AG10803 (cell line): Measurements from ENCODE around the gene ZNF282.

Experiments
- DNase-seq: peaks from one replicate; pipeline ENCODE4 v3.0.0; 2010; ENCODE audit warnings: low read depth
- H3K4me3 ChIP-seq: 2 replicates; pipeline ENCODE4 v1.5.1; 2011; ENCODE audit warnings: mild to moderate bottlenecking, low read length, control low read depth
- CTCF ChIP-seq: conservative IDR thresholded peaks from 2 replicates; pipeline ENCODE4 v1.5.1; 2011; ENCODE audit warnings: mild to moderate bottlenecking, low read length, control low read depth, inconsistent platforms

ZNF282 gene

GRCh38 chr7:149179241-149179640 is 16.1 kb upstream of the ZNF282 start:
- no peak overlapping the region for H3K4me3 ChIP-seq
- no peak for TF ChIP-seq CTCF
- DNase-seq: no peak

- DNase-seq: no peak
- H3K4me3 ChIP-seq: no peak overlapping the region
- TF ChIP-seq CTCF: no peak
Measured at GRCh38 chr7:149180722-149181449, 14.5 kb upstream of the ZNF282 start.

- no peak overlapping the region for H3K4me3 ChIP-seq
- no peak for DNase-seq
- TF ChIP-seq CTCF: no peak
Measured at GRCh38 chr7:149181450-149181790, 13.9 kb upstream of the ZNF282 start.

GRCh38 chr7:149184274-149184673 is 11.1 kb upstream of the ZNF282 start:
- H3K4me3 ChIP-seq: no peak overlapping the region
- TF ChIP-seq CTCF: no peak

GRCh38 chr7:149188213-149188612 is 7.1 kb upstream of the ZNF282 start:
- TF ChIP-seq CTCF: no peak
- H3K4me3 ChIP-seq: no peak overlapping the region
- DNase-seq: no peak

More at GRCh38 chr7:149184274-149184673, 11.1 kb upstream of the ZNF282 start:
- DNase-seq: no peak

- DNase-seq: no peak
- H3K4me3 ChIP-seq: no peak overlapping the region
Measured at GRCh38 chr7:149188637-149189259, 6.6 kb upstream of the ZNF282 start.

More at GRCh38 chr7:149188637-149189259, 6.6 kb upstream of the ZNF282 start:
- no peak for TF ChIP-seq CTCF
